Kidney (tissue), 14 donors: ENCODE measurements around the gene AOPEP. TPM values are rescaled to one million over a fixed set of nuclear protein-coding genes. Genes with fewer than 3 reads are reported as not detected.
A peak's percentile ranks its signal among the peaks of the same experiment; 100 is the strongest.

Experiments used
- DNase-seq, 5 donors: peaks; one replicate each; pipeline ENCODE4 v3.0.0-alpha.2; 2013 to 2020
- FAIRE-seq: peaks from 2 replicates; lab custom pipeline; 2012; peaks lifted over from hg19 to GRCh38; lab: Jason Lieb, UNC
- H3K27ac ChIP-seq, 2 donors: one replicate each; pipeline ENCODE4 v1.7.0; 2013; ENCODE audit warnings: low read depth in 2 of 2, low read length in 2 of 2, inconsistent platforms in 1 of 2
- H3K27me3 ChIP-seq: one replicate; pipeline ENCODE4 v1.7.1; 2013; ENCODE audit warnings: low read length, inconsistent platforms; ENCODE audit not compliant: control insufficient read depth, insufficient read depth
- H3K36me3 ChIP-seq, 3 donors: one replicate each; pipeline versions ENCODE4 v1.7.0 to v1.7.1; 2013; ENCODE audit warnings: low read length in 3 of 3, control low read depth in 1 of 3, inconsistent platforms in 1 of 3; ENCODE audit not compliant: insufficient read depth in 3 of 3, control insufficient read depth in 2 of 3
- H3K4me1 ChIP-seq, 3 donors: one replicate each; pipeline versions ENCODE4 v1.7.0 to v1.7.1; 2013; ENCODE audit warnings: low read length in 3 of 3, inconsistent platforms in 1 of 3, low read depth in 1 of 3; ENCODE audit not compliant: control insufficient read depth in 2 of 3, insufficient read depth in 2 of 3
- H3K4me3 ChIP-seq, 3 donors: one replicate each; pipeline versions ENCODE4 v1.7.0 to v1.8.1; 2013; ENCODE audit warnings: low read length in 3 of 3, control low read depth in 1 of 3, inconsistent platforms in 1 of 3
- H3K9ac ChIP-seq, 3 donors: one replicate each; pipeline versions ENCODE4 v1.7.0 to v1.7.1; 2013; ENCODE audit warnings: low read length in 3 of 3, control low read depth in 1 of 3, inconsistent platforms in 1 of 3
- H3K9me3 ChIP-seq, 3 donors: one replicate each; pipeline versions ENCODE4 v1.7.0 to v1.7.1; 2013; ENCODE audit warnings: low read length in 3 of 3, control low read depth in 1 of 3, inconsistent platforms in 1 of 3; ENCODE audit not compliant: control insufficient read depth in 2 of 3, insufficient read depth in 1 of 3
- CTCF ChIP-seq: IDR thresholded peaks from 3 replicates; pipeline ENCODE4 v1.5.1; 2012; ENCODE audit warnings: mild to moderate bottlenecking, moderate library complexity, borderline replicate concordance; ENCODE audit not compliant: insufficient read depth; ENCODE audit errors: extremely low read depth
- intact Hi-C: fragments of 100-400 bp; cut with DNase I; formaldehyde crosslinking; loops from one replicate; pipeline ENCODE4 v1.11.1; 2022
- polyA plus RNA-seq: library from polyadenylated mRNA; stranded (reverse); fragments of 350-450 nt; fragmentation: Illumina TruSeq; extraction: RNeasy Lipid Tissue Mini Kit (QIAGEN cat#74804); gene quantifications from one replicate; pipeline ENCODE4 v1.2.3, GENCODE V29; 2014; ENCODE audit warnings: low read depth, low replicate concordance; ENCODE audit not compliant: insufficient read depth
- total RNA-seq: library from RNA; stranded (reverse); fragmentation: NEBNext Ultra II Directional; extraction: Animal tissue kit (Norgen Biotek cat#: 25700); gene quantifications from one replicate; pipeline ENCODE4 v1.2.1, GENCODE V29; 2021
- donor health status: control.
- donor health status: control.
- donor health status: control.
- donor health status: control.
- donor health status: control.
- donor health status: DM: yes; HTN: yes; CAD: no.
- donor health status: Normal renal cell carcinoma (clear cell type).

The AOPEP gene
- total and polyA plus RNA-seq, 2 donors from 2014 or later = 52.2 to 119 TPM

- Histone ChIP-seq H3K4me1 (peaks cover 0 to 2% (median 0%) of the 10 kb centered on the region in 3 donors), H3K36me3 (no peaks in the 10 kb centered on the region), H3K9me3 (no peaks in the 10 kb centered on the region), H3K9ac (no peak overlapping the region), H3K4me3 (no peak overlapping the region), H3K27me3 (no peaks in the 10 kb centered on the region), H3K27ac (no peak overlapping the region)
- DNase-seq = no peak
- intact Hi-C loops = no loop called here
- no peak for TF ChIP-seq CTCF
- FAIRE-seq = no peak
Measured at GRCh38 chr9:94982211-94982610, 255.7 kb downstream of the AOPEP start.

- Histone ChIP-seq H3K9me3 (no peaks in the 10 kb centered on the region), H3K27ac (peak overlapping the region in 1 of 2 donors; percentile 38), H3K4me3 (no peak overlapping the region), H3K9ac (no peak overlapping the region), H3K36me3 (no peaks in the 10 kb centered on the region), H3K27me3 (no peaks in the 10 kb centered on the region), H3K4me1 (peaks cover 0 to 2% (median 0%) of the 10 kb centered on the region in 3 donors)
- TF ChIP-seq CTCF = no peak
- intact Hi-C loops = no loop called here
- DNase-seq = no peak
- no peak for FAIRE-seq
Measured at GRCh38 chr9:94983552-94983951, 257.1 kb downstream of the AOPEP start.

- intact Hi-C loops = no loop called here
- Histone ChIP-seq H3K36me3 (no peaks in the 10 kb centered on the region), H3K4me1 (peaks cover 0 to 2% (median 0%) of the 10 kb centered on the region in 3 donors), H3K9ac (no peak overlapping the region), H3K9me3 (no peaks in the 10 kb centered on the region), H3K27ac (no peak overlapping the region), H3K27me3 (no peaks in the 10 kb centered on the region), H3K4me3 (no peak overlapping the region)
- DNase-seq (no peak), FAIRE-seq (no peak)
- no peak for TF ChIP-seq CTCF
Measured at GRCh38 chr9:94984891-94985476, 258.5 kb downstream of the AOPEP start.

GRCh38 chr9:94985649-94986048 is 259.1 kb downstream of the AOPEP start:
- H3K9me3 ChIP-seq = no peaks in the 10 kb centered on the region
- FAIRE-seq = no peak
- no peak overlapping the region for H3K27ac ChIP-seq
- H3K27me3 ChIP-seq = no peaks in the 10 kb centered on the region
- H3K4me1 ChIP-seq = peaks cover 0 to 2% (median 0%) of the 10 kb centered on the region in 3 donors
- no peak overlapping the region for H3K9ac ChIP-seq
- no peak overlapping the region for H3K4me3 ChIP-seq
- no peak for DNase-seq
- intact Hi-C loops = no loop called here
- no peak for TF ChIP-seq CTCF
- H3K36me3 ChIP-seq = peaks cover 0 to 2% (median 0%) of the 10 kb centered on the region in 3 donors
